SJSA1 (cell line): Measurements from ENCODE around the gene TBC1D12. TPM values are rescaled to one million over a fixed set of nuclear protein-coding genes. Genes with fewer than 3 reads are reported as not detected.
"Not testable (repeated sequence)": the region's sequence is repeated elsewhere in the genome, so short reads cannot be mapped to it uniquely, and the experiment has no call there.

Source experiments
- DNase-seq, 2 experiments: peaks; one replicate each; pipeline ENCODE4 v3.0.0-alpha.2; 2015 to 2020; ENCODE audit warnings: low spot score in 2 of 2, low read depth in 1 of 2
- H3K27ac ChIP-seq: fragments of 250-450 bp; sonication (Bioruptor Pico); 2 replicates; pipeline ENCODE4 v1.5.1; 2020; ENCODE audit warnings: mild to moderate bottlenecking, moderate library complexity
- H3K27me3 ChIP-seq: fragments of 250-450 bp; sonication (Bioruptor Pico); replicated peaks from 2 replicates; pipeline ENCODE4 v1.5.1; 2020; ENCODE audit warnings: mild to moderate bottlenecking, moderate library complexity
- H3K36me3 ChIP-seq: fragments of 250-450 bp; sonication (Bioruptor Pico); 2 replicates; pipeline ENCODE4 v1.5.1; 2020; ENCODE audit warnings: mild to moderate bottlenecking
- H3K4me1 ChIP-seq: fragments of 250-450 bp; sonication (Bioruptor Pico); replicated peaks from 2 replicates; pipeline ENCODE4 v1.6.1; 2021; ENCODE audit warnings: mild to moderate bottlenecking
- H3K4me3 ChIP-seq: fragments of 250-450 bp; sonication (Bioruptor Pico); 2 replicates; pipeline ENCODE4 v1.5.1; 2020; ENCODE audit warnings: mild to moderate bottlenecking
- H3K9me3 ChIP-seq: fragments of 250-450 bp; sonication (Bioruptor Pico); replicated peaks from 2 replicates; pipeline ENCODE4 v1.5.1; 2020; ENCODE audit warnings: mild to moderate bottlenecking
- total RNA-seq: library from RNA; depleted of rRNA; stranded (reverse); fragments of >200 nt; shearing (Covaris generic); gene quantifications from 2 replicates; pipeline ENCODE4 v1.2.3, GENCODE V29; 2014; rRNA removed

TBC1D12 gene
- total RNA-seq, 1 experiment from 2014 or later = 22.3 TPM

DNA sequence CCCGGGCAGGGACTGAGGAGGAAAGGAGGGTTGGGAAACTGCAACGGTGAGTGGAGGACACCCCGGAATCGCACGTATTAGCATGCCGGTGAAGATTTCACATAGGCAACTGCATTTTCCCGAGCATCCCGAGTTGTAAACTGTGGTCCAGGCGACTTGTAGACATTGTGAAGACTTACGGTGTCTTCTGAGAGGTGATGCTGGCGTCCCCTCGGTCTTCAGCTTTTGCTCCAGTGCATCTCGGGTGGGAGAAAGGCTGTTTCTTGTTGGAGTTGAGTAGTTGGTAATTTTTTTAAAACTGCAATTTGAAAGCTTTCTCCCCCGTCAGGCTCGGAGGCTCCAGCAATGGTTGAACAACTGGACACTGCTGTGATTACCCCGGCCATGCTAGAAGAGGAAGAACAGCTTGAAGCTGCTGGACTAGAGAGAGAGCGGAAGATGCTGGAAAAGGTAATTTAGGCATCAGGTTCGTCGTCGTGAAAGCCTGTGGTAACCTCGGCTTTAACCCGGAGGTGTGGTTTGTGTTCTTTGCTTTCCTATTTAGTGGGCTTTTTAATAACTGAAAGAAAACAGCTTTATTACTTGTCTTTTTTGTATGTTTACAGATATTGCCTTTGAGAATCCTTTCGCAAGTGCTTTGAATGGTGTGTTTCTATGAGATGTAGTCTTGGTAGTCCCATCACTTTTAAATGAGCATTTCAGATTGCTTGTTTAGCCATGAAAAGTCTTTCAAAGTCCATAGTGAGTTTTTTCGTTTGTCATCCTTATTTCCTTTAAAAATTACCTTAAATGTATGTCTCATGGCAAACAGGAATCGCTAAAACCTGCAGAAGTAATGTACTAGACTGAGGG, 143.9 kb downstream of the TBC1D12 start:
- Histone ChIP-seq H3K36me3 (peaks cover 29% of the 10 kb centered on the region), H3K27me3 (no peaks in the 10 kb centered on the region), H3K4me1 (peaks cover 12% of the 10 kb centered on the region), H3K4me3 (peak overlapping the region; percentile 91), H3K27ac (peak overlapping the region; percentile 85), H3K9me3 (no peaks in the 10 kb centered on the region)
- DNase-seq = no peak

- Histone ChIP-seq H3K27ac (no peak overlapping the region), H3K27me3 (no peaks in the 10 kb centered on the region), H3K4me3 (peak overlapping the region; percentile 91), H3K36me3 (peaks cover 29% of the 10 kb centered on the region), H3K9me3 (no peaks in the 10 kb centered on the region), H3K4me1 (peaks cover 12% of the 10 kb centered on the region)
- DNase-seq = peak in 1 of 2 experiments; percentile 24
Measured at GRCh38 chr10:94546901-94547185, 144.5 kb downstream of the TBC1D12 start.

GRCh38 chr10:94549221-94549620, 146.9 kb downstream of the TBC1D12 start:
- no peak for DNase-seq
- Histone ChIP-seq H3K27ac (no peak overlapping the region), H3K9me3 (no peaks in the 10 kb centered on the region), H3K4me3 (no peak overlapping the region), H3K4me1 (peaks cover 8% of the 10 kb centered on the region), H3K36me3 (peaks cover 51% of the 10 kb centered on the region), H3K27me3 (no peaks in the 10 kb centered on the region)

- H3K9me3 ChIP-seq, DNase-seq, H3K4me3 ChIP-seq, H3K27me3 ChIP-seq, H3K4me1 ChIP-seq, H3K27ac ChIP-seq: not testable (repeated sequence)
- peaks cover 80% of the 10 kb centered on the region for H3K36me3 ChIP-seq
Measured at GRCh38 chr10:94567714-94568307, 165.5 kb downstream of the TBC1D12 start.

DNA sequence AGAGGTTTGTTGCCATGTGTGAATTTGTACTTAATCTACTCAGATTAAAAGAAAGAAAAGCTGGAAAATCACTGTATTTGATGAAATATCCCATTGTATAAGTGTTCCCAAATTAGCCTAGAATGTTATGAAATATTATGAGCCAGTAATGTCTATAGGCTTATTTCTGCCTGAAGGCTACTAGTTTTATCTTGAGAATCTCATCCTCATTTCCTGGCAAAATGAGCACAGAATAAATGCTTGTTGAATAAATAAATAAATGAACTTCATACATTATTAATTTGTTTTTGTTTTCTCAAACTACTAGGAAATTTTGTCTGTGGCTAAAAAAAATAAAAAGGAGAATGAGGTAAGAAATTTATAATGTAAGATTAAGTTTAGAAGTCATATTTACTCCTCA, 168.7 kb downstream of the TBC1D12 start:
- no peaks in the 10 kb centered on the region for H3K9me3 ChIP-seq
- no peak overlapping the region for H3K27ac ChIP-seq
- H3K27me3 ChIP-seq = no peaks in the 10 kb centered on the region
- H3K4me3 ChIP-seq = no peak overlapping the region
- H3K4me1 ChIP-seq = no peaks in the 10 kb centered on the region
- H3K36me3 ChIP-seq = peaks cover 74% of the 10 kb centered on the region
- no peak for DNase-seq

GRCh38 chr10:94571528-94571927, 169.2 kb downstream of the TBC1D12 start:
- no peaks in the 10 kb centered on the region for H3K9me3 ChIP-seq
- peaks cover 76% of the 10 kb centered on the region for H3K36me3 ChIP-seq
- H3K4me1 ChIP-seq = no peaks in the 10 kb centered on the region
- H3K27ac ChIP-seq = no peak overlapping the region
- no peaks in the 10 kb centered on the region for H3K27me3 ChIP-seq
- no peak for DNase-seq
- H3K4me3 ChIP-seq = no peak overlapping the region

DNA sequence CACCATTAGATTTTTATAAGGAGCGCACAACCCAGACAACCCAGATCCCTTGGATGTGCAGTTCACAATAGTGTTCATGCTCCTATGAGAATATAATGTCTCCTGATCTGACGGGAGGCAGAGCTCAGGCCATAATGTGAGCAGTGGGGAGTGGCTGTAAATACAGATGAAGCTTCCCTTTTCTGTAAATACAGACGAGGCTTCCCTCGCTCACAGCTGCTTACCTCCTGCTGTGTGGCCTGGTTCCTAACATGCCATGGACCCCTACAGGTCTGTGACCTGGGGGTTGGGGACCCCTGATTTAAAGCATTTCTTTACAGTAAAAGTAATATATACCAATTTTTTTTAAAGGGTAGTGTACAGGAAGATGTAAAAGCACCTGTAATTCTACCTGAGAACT, 176.4 kb downstream of the TBC1D12 start:
- H3K27ac ChIP-seq = no peak overlapping the region
- no peaks in the 10 kb centered on the region for H3K4me1 ChIP-seq
- peaks cover 52% of the 10 kb centered on the region for H3K36me3 ChIP-seq
- no peaks in the 10 kb centered on the region for H3K27me3 ChIP-seq
- H3K4me3 ChIP-seq = no peak overlapping the region
- no peaks in the 10 kb centered on the region for H3K9me3 ChIP-seq
- DNase-seq = no peak

- Histone ChIP-seq H3K4me3 (no peak overlapping the region), H3K9me3 (no peaks in the 10 kb centered on the region), H3K27ac (no peak overlapping the region), H3K27me3 (no peaks in the 10 kb centered on the region), H3K4me1 (no peaks in the 10 kb centered on the region), H3K36me3 (peaks cover 39% of the 10 kb centered on the region)
- DNase-seq = no peak
Measured at GRCh38 chr10:94583124-94583523, 180.8 kb downstream of the TBC1D12 start.

Other genes with a start within 250 kb of the TBC1D12 start
- gene NOC3L, start 39.6 kb upstream of the TBC1D12 start, total RNA-seq = 35.6 and 48.3 TPM in 2 replicates
- 150 and 162 TPM in 2 replicates for gene HELLS, start 143.2 kb downstream of the TBC1D12 start, total RNA-seq